Tibial artery (tissue), 4 donors: Measurements from ENCODE around the gene PARD6B.
A peak's percentile ranks its signal among the peaks of the same experiment; 100 is the strongest.

Experiments used
- DNase-seq, 2 donors: peaks; one replicate each; pipeline ENCODE4 v3.0.0-alpha.2; 2019
- H3K27ac ChIP-seq, 2 donors: fragments of 200-600 bp; sonication (generic) in 1 of 2; 1 replicate in 1 of 2; 2 replicates in 1 of 2; pipeline ENCODE4 v1.5.1; 2018 to 2019; ENCODE audit warnings: mild to moderate bottlenecking in 1 of 2
- H3K27me3 ChIP-seq, 2 donors: fragments of 200-600 bp; sonication (generic) in 1 of 2; one replicate each; pipeline versions ENCODE4 v1.5.1 to v1.6.0; 2016 to 2019
- H3K36me3 ChIP-seq, 3 donors: fragments of 200-600 bp; sonication (generic) in 2 of 3; one replicate each; pipeline ENCODE4 v1.5.1; 2016 to 2019; ENCODE audit warnings: mild to moderate bottlenecking in 2 of 3
- H3K4me1 ChIP-seq, 4 donors: fragments of 200-600 bp; sonication (generic) in 2 of 4; 1 replicate in 3 of 4; 2 replicates in 1 of 4; pipeline ENCODE4 v1.5.1; 2016 to 2019
- H3K4me3 ChIP-seq, 2 donors: fragments of 200-600 bp; sonication (generic) in 1 of 2; 1 replicate in 1 of 2; 2 replicates in 1 of 2; pipeline ENCODE4 v1.5.1; 2018 to 2019; ENCODE audit warnings: mild to moderate bottlenecking in 2 of 2
- H3K9me3 ChIP-seq, 3 donors: fragments of 200-600 bp; sonication (generic) in 1 of 3; one replicate each; pipeline ENCODE4 v1.5.1; 2016 to 2019
- CTCF ChIP-seq, 2 experiments: fragments of 200-600 bp in 1 of 2; fragments of 450-650 bp in 1 of 2; IDR thresholded peaks; one replicate each; pipeline ENCODE4 v1.5.1; 2017 to 2019; ENCODE audit warnings: antibody characterized with exemption in 2 of 2, mild to moderate bottlenecking in 1 of 2, moderate library complexity in 1 of 2
- intact Hi-C: fragments of 100-400 bp; cut with DNase I; formaldehyde crosslinking; loops from one replicate; pipeline ENCODE4 v1.15.0; 2023; ENCODE audit warnings: low total_unique reads

The PARD6B gene

GRCh38 chr20:50688256-50688975 lies 43.0 kb upstream of the PARD6B start:
- no peaks in the 10 kb centered on the region for H3K36me3 ChIP-seq
- peaks cover 0 to 16% (median 14%) of the 10 kb centered on the region in 4 donors for H3K4me1 ChIP-seq
- TF ChIP-seq CTCF (IDR thresholded peaks at IDR 0.05), result no peak
- H3K4me3 ChIP-seq, result no peak overlapping the region
- no peak for DNase-seq
- intact Hi-C loops, result no loop called here
- no peak overlapping the region for H3K27ac ChIP-seq
- peaks cover 0 to 36% of the 10 kb centered on the region in 2 donors for H3K27me3 ChIP-seq
- H3K9me3 ChIP-seq, result no peaks in the 10 kb centered on the region

DNA sequence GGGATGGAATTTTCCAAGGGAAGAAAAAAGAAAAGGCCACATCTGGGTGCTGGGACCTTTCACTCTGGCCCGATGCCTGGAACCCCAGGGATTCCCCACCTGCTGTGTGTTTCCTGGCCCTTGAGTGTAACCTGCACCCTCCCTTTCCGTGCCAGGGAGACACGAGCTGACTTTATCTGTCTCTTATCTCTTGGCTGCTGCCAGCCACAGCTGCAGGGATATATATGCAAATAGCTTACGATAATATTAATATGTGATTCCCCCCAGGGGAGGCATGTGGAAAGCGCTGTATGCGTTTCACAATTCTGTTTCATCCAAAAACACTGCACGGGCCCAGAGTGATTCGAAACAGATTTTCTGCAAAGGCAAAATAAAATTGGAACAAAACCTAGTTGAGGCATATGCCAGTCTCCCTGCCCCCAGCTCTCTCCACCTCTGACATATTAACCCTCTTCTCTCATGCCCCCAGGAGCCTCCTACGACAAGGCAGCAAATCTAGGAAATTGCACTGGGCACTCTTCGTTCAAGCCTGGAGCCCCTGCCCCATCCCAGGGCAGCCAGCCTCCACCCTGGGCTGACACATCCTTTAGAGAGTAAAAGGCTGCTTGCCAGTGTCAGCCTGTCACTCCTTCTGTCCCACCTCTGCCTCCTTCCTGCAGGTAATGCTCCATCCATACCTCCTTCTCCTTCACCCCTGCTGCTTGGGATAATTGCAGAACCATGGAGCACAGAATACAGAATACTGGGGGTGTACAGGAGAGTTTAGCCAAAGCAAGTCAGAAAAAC lies 41.3 kb upstream of the PARD6B start:
- Histone ChIP-seq H3K27ac (no peak overlapping the region), H3K36me3 (no peaks in the 10 kb centered on the region), H3K9me3 (no peaks in the 10 kb centered on the region), H3K27me3 (peaks cover 0 to 36% of the 10 kb centered on the region in 2 donors), H3K4me1 (peaks cover 0 to 16% (median 14%) of the 10 kb centered on the region in 4 donors), H3K4me3 (peak overlapping the region in 1 of 2 donors; percentile 48)
- DNase-seq, result peak in 1 of 2 donors; percentile 28
- intact Hi-C loops, result no loop called here
- TF ChIP-seq CTCF (IDR thresholded peaks at IDR 0.05), result no peak

- intact Hi-C loops, result no loop called here
- no peaks in the 10 kb centered on the region for H3K36me3 ChIP-seq
- no peak within 1 kb of the TSS for H3K27ac ChIP-seq
- DNase-seq, result peak in 1 of 2 donors; percentile 27
- no peak for TF ChIP-seq CTCF (IDR thresholded peaks at IDR 0.05)
- H3K4me3 ChIP-seq, result peak within 1 kb of the TSS; percentile 26 to 48
- peaks cover 0 to 16% (median 14%) of the 10 kb centered on the region in 4 donors for H3K4me1 ChIP-seq
- peaks cover 0 to 36% of the 10 kb centered on the region in 2 donors for H3K27me3 ChIP-seq
- H3K9me3 ChIP-seq, result no peaks in the 10 kb centered on the region
Measured at GRCh38 chr20:50690650-50691572, 40.5 kb upstream of the PARD6B start, which contains the start of gene RIPOR3. TSS of gene RIPOR3 (minus strand) at chr20:50691542. CDS start at chr20:50691128, 414 bp downstream.

GRCh38 chr20:50691573-50692551 lies 39.5 kb upstream of the PARD6B start:
- TF ChIP-seq CTCF (IDR thresholded peaks at IDR 0.05), result no peak
- intact Hi-C loops, result no loop called here
- H3K9me3 ChIP-seq, result no peaks in the 10 kb centered on the region
- H3K4me1 ChIP-seq, result peaks cover 0 to 16% (median 14%) of the 10 kb centered on the region in 4 donors
- no peaks in the 10 kb centered on the region for H3K36me3 ChIP-seq
- H3K27me3 ChIP-seq, result peaks cover 0 to 36% of the 10 kb centered on the region in 2 donors
- peak overlapping the region; percentile 26 to 48 for H3K4me3 ChIP-seq
- peak in 1 of 2 donors; percentile 32 for DNase-seq
- H3K27ac ChIP-seq, result no peak overlapping the region
